Stimulated activated CD8-positive, alpha-beta memory T cell treated with anti-CD3 and anti-CD28 coated beads, Interleukin-7, amount 100 ng/mL, for 24 hours (primary cell): ENCODE results near the gene CDAN1.
"Not testable (repeated sequence)": the region's sequence is repeated elsewhere in the genome, so short reads cannot be mapped to it uniquely, and the experiment has no call there.

Experiments used
- DNase-seq: peaks from one replicate; pipeline ENCODE4 v3.0.0-alpha.2; 2020; ENCODE audit warnings: low read depth

The CDAN1 gene, protein sequence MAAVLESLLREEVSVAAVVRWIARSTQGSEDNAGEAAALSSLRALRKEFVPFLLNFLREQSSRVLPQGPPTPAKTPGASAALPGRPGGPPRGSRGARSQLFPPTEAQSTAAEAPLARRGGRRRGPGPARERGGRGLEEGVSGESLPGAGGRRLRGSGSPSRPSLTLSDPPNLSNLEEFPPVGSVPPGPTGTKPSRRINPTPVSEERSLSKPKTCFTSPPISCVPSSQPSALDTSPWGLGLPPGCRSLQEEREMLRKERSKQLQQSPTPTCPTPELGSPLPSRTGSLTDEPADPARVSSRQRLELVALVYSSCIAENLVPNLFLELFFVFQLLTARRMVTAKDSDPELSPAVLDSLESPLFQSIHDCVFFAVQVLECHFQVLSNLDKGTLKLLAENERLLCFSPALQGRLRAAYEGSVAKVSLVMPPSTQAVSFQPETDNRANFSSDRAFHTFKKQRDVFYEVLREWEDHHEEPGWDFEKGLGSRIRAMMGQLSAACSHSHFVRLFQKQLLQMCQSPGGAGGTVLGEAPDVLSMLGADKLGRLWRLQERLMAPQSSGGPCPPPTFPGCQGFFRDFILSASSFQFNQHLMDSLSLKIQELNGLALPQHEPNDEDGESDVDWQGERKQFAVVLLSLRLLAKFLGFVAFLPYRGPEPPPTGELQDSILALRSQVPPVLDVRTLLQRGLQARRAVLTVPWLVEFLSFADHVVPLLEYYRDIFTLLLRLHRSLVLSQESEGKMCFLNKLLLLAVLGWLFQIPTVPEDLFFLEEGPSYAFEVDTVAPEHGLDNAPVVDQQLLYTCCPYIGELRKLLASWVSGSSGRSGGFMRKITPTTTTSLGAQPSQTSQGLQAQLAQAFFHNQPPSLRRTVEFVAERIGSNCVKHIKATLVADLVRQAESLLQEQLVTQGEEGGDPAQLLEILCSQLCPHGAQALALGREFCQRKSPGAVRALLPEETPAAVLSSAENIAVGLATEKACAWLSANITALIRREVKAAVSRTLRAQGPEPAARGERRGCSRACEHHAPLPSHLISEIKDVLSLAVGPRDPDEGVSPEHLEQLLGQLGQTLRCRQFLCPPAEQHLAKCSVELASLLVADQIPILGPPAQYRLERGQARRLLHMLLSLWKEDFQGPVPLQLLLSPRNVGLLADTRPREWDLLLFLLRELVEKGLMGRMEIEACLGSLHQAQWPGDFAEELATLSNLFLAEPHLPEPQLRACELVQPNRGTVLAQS

GRCh38 chr15:42736793-42737528 lies at the start of gene CDAN1:
Gene CDAN1, minus strand, starts transcription at chr15:42737128. Its CDS starts 26 bp downstream, at chr15:42737102.
- peak; percentile 81 for DNase-seq

- no peak for DNase-seq
These were observed 48.6 kb upstream of the CDAN1 start for GRCh38 chr15:42785569-42785968.

DNA sequence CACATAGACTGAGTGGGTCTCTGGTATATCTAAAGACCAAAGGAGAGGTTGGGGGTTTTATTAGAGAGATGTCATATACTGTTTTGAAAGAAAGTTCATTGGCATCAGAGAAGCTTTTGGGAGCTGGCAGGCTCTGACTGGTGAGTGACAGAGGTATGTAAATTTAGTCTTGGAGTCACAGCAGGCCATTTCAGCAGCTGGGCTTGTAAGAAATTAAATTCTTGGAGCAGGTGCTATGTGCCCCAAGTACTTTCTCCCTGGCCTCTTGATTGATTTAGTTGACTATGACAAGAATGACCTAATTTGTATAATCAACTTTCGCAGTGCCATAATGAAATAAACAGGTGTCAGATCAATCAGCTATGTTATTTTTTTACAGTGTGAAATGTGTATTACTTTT lies 47.8 kb upstream of the CDAN1 start:
- DNase-seq: no peak

DNA sequence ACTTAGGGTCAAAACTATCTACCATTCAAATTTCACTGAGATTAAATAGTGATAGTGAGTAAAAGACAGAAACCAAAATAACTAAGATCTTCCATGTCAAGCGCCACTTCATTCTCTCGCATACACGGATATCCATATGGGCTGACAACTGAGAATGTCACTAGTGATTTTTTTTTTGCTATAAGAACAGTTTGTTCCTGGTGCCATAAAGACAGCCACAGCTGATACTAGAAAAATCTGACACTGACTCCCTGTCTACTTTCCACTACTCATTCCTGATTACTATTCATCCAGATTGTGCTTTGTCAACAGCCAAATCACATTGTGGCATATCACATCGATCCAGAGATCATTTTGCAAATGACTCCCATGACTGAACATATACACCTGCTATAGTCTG lies 45.8 kb upstream of the CDAN1 start:
- DNase-seq: no peak

GRCh38 chr15:42775416-42775815 lies 38.5 kb upstream of the CDAN1 start:
- DNase-seq: no peak

GRCh38 chr15:42772901-42773300 lies 36.0 kb upstream of the CDAN1 start:
- DNase-seq: no peak

DNA sequence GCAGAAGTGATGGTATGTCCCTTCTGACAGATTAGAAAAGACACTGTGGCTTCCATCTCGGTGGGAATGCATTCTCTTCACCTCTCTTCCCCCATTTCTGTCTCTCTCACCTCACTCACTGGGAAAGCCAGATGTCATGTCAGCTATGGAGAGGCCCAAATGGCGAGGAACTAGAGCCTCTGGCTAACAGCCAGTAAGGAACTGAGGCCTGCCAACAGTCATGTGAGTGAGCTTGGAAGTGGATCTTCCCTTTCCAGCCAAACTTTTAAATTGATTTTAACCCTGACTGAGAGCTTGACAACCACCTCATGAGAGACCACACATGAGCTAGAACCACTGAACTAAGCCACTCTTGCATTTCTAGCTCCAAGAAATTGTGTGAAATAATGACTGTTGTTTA lies 35.2 kb upstream of the CDAN1 start:
- DNase-seq: no peak

DNA sequence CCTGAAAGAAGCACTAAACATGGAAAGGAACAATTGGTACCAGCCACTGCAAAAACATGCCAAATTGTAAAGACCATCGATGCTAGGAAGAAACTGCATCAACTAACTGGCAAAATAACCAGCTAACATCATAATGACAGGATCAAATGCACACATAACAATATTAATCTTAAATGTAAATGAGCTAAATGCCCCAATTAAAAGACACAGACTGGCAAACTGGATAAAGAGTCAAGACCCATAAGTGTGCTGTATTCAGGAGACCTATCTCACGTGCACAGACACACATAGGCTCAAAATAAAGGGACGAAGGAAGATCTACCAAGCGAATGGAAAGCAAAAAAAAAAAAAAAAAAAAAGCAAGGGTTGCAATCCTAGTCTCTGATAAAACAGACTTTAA lies 29.2 kb upstream of the CDAN1 start:
- DNase-seq: not testable (repeated sequence)

DNA sequence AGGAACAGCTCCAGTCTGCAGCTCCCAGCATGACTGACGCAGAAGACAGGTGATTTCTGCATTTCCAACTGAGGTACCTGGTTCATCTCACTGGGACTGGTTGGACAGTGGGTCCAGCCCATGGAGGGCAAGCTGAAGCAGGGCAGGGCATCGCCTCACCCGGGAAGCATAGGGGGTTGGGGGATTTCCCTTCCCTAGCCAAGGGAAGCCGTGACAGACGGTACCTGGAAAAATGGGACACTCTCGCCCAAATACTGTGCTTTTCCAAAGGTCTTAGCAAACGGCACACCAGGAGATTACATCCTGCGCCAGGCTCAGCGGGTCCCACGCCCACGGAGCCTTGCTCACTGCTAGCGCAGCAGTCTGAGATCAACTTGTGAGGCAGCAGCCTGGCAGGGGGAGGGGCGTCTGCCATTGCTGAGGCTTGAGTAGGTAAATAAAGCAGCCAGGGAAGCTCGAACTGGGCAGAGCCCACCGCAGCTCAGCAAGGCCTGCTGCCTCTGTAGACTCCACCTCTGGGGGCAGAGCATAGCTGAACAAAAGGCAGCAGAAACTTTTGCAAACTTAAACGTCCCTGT lies 27.3 kb upstream of the CDAN1 start:
- DNase-seq: not testable (repeated sequence)

GRCh38 chr15:42761813-42762212 lies 24.9 kb upstream of the CDAN1 start:
- DNase-seq: not testable (repeated sequence)

DNA sequence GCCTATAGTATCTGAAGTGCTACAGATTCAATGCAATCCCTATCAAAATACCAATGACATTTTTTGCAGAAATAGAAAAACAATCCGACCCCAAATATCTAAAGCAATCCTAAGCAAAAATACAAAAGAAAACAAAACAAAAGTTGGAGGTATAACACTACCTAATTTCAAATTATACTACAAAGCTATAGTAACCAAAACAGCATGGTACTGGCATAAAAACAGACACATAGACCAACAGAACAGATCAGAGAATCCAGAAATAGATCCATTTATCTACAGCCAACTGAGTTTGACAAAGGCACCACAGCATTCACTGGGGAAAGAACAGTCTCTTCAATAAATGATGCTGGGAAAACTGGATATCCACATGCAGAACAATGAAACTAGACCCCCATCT lies 23.8 kb upstream of the CDAN1 start:
- no peak for DNase-seq

- no peak for DNase-seq
These were observed 22.2 kb upstream of the CDAN1 start for GRCh38 chr15:42759093-42759492.

DNA sequence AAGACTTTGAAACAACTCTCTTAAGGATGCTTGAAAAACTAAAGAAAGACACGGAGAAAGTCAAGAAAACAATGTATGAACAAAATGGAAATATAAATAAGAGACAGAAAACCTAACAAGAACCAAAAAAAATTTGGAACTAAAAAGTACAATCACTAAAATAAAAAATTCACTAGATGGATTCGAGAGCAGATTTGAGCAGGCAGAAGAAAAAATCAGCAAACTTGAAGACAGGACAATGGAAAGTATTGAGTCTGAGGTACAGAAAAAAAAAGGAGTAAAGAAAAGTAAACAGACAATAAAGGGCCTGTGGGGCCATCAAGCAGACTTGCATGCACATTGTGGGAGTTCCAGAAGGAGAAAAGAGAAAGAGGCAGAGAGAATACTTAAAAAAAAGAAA lies 13.4 kb upstream of the CDAN1 start:
- DNase-seq: no peak

- DNase-seq: no peak
These were observed 12.3 kb upstream of the CDAN1 start for GRCh38 chr15:42749266-42749665.

- DNase-seq: no peak
These were observed 7.3 kb upstream of the CDAN1 start for GRCh38 chr15:42744195-42744594.

GRCh38 chr15:42742149-42742548 lies 5.2 kb upstream of the CDAN1 start:
- DNase-seq: no peak

GRCh38 chr15:42741710-42742109 lies 4.8 kb upstream of the CDAN1 start:
- no peak for DNase-seq

DNA sequence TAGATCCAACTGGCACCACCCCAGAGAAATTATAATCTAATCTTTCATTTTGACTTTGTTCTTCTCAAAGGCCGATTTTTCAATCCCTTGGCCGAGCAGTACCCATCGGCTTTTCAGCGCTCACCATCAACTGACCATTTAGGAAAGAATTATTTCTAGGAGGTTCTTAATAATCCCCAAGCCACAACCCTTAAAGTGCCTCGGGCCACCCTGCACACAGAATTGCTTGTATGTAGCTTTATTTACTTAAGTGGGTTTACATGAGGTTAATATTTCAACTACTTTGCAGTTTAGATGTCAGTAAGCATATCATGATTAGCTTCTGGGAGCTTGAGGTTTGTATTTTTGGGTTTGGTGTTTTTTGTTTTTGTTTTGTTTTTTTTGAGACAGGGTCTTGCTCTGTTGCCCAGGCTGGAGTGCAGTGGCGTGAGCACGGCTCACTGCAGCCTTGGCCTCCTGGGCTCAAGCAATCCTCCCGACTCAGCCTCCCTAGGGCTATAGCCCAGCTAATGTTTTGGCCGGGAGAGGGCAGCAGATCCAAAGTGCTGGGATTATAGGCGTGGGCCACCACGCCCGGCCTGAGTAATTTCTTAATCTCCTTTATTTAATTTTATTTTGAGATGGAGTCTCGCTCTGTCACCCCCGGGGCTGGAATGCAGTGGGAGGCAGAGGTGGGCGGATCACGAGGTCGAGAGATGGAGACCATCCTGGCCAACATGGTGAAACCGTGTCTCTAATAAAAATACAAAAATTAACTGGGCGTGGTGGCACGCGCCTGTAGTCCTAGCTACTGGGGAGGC lies 801 bp upstream of the CDAN1 start:
- no peak for DNase-seq

DNA sequence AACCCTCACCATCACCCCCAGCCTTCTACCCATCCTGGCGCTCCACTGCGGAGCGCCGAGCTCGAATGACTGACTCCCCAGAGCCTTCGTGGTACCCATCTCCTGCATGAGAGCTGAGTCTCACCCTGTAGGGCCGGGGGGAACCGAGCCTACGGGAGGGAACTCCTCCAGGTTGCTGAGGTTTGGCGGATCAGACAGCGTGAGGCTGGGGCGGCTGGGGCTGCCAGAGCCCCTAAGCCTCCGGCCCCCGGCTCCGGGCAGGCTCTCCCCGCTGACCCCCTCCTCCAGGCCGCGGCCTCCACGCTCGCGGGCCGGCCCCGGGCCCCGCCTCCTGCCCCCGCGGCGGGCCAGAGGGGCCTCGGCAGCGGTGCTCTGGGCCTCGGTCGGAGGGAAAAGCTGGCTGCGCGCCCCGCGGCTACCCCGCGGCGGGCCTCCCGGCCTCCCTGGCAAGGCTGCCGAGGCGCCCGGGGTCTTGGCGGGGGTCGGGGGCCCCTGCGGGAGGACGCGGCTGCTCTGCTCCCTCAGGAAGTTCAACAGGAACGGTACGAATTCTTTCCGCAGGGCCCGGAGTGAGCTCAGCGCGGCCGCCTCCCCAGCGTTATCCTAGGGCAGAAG lies 643 bp downstream of the CDAN1 start:
- DNase-seq: no peak
